Measurements from ENCODE around the gene NCOA7. TPM values are rescaled to one million over a fixed set of nuclear protein-coding genes. Genes with fewer than 3 reads are reported as not detected.

Gene NCOA7
- total RNA-seq, 1 donor from 2014 or later = 74.9 TPM

DNA sequence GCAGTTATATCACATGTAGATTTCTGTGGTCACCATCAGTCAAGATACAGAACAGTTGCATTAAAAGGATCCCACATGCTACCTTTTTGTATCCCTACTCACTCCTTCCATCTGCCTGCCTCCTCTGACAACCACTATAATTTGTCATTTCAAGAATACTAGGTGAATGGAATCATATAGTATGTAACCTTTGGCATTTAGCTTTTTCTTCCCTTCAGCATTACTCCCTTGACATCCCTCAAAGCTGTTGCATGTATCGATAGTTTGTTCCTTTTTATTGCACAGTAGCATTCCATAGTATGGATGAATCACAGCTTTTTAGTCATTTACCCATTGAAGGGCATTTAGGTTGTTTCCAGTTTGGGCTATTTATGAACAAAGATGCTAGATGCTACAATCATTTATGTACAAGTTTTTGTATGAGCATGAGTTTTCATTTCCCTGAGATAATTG is 26.1 kb downstream of the NCOA7 start:
- Mint-ChIP-seq H3K4me1 (ENCODE audit: low read depth) (peaks cover 70% of the 10 kb centered on the region), H3K27ac (ENCODE audit: unreplicated experiment) (no peak overlapping the region), H3K27me3 (ENCODE audit: low read depth) (no peaks in the 10 kb centered on the region), H3K36me3 (ENCODE audit: low read depth) (peaks cover 15% of the 10 kb centered on the region), H3K4me3 (ENCODE audit: unreplicated experiment) (no peak overlapping the region), H3K9me3 (ENCODE audit: low read depth) (no peaks in the 10 kb centered on the region)
- TF ChIP-seq, protein P1, sequence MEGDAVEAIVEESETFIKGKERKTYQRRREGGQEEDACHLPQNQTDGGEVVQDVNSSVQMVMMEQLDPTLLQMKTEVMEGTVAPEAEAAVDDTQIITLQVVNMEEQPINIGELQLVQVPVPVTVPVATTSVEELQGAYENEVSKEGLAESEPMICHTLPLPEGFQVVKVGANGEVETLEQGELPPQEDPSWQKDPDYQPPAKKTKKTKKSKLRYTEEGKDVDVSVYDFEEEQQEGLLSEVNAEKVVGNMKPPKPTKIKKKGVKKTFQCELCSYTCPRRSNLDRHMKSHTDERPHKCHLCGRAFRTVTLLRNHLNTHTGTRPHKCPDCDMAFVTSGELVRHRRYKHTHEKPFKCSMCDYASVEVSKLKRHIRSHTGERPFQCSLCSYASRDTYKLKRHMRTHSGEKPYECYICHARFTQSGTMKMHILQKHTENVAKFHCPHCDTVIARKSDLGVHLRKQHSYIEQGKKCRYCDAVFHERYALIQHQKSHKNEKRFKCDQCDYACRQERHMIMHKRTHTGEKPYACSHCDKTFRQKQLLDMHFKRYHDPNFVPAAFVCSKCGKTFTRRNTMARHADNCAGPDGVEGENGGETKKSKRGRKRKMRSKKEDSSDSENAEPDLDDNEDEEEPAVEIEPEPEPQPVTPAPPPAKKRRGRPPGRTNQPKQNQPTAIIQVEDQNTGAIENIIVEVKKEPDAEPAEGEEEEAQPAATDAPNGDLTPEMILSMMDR (IDR thresholded peaks at IDR 0.05) = no peak
- DNase-seq (ENCODE audit: low spot score) = no peak

DNA sequence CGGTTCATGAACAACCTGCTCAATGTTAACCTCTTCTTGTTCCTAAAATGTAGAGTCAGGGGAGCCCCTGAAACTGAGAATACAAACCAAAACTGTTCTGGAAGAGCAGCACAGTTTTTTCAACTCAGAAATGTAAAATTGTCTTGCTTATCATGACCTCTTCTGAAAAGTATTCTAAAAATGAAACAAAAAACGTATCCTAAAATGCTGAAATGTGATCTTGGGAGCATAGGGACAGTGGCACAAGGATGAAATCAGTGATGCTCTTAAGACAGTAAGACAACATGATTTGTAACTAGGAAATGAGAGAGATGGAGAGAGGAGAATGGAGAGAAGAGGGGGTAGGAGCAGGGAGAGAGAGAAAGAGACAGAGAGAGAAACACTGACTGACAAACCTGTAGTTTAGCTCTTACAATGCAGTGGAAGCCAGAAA is 27.5 kb downstream of the NCOA7 start:
- peaks cover 59% of the 10 kb centered on the region for H3K4me1 Mint-ChIP-seq (ENCODE audit: low read depth)
- H3K4me3 Mint-ChIP-seq (ENCODE audit: unreplicated experiment) = peak overlapping the region; percentile 13
- H3K9me3 Mint-ChIP-seq (ENCODE audit: low read depth) = no peaks in the 10 kb centered on the region
- DNase-seq (ENCODE audit: low spot score) = no peak
- no peaks in the 10 kb centered on the region for H3K27me3 Mint-ChIP-seq (ENCODE audit: low read depth)
- peaks cover 17% of the 10 kb centered on the region for H3K36me3 Mint-ChIP-seq (ENCODE audit: low read depth)
- TF ChIP-seq, protein P1 (IDR thresholded peaks at IDR 0.05) = no peak
- peak overlapping the region; percentile 77 for H3K27ac Mint-ChIP-seq (ENCODE audit: unreplicated experiment)

DNA sequence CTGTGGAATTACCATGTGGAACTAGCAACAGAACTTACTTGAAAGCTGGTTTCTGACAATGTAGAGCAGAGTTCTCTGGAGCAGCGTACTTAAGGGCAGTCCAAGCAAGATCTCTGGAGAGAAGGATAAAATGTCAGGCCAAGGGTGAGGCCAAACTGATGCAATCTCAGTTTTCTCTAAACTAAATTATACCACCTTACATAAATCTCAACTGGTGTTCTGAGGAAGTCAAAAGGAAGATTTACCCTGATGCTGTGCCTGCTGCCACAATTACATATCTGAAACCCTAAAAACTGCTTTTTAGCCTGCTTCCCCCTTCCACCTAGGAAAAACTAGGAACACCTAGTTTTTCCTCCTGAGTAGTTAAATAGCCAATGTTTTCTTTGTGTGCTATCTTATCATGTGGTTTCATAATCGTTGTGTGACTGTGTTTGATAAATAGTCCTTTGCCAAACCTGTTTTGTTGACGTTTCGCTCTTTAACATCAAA is 28.1 kb downstream of the NCOA7 start:
- TF ChIP-seq, protein P1 (IDR thresholded peaks at IDR 0.05) = no peak
- H3K27me3 Mint-ChIP-seq (ENCODE audit: low read depth) = no peaks in the 10 kb centered on the region
- DNase-seq (ENCODE audit: low spot score) = no peak
- H3K4me1 Mint-ChIP-seq (ENCODE audit: low read depth) = peaks cover 59% of the 10 kb centered on the region
- peak overlapping the region; percentile 77 for H3K27ac Mint-ChIP-seq (ENCODE audit: unreplicated experiment)
- H3K9me3 Mint-ChIP-seq (ENCODE audit: low read depth) = no peaks in the 10 kb centered on the region
- H3K36me3 Mint-ChIP-seq (ENCODE audit: low read depth) = peaks cover 17% of the 10 kb centered on the region
- H3K4me3 Mint-ChIP-seq (ENCODE audit: unreplicated experiment) = no peak overlapping the region

DNA sequence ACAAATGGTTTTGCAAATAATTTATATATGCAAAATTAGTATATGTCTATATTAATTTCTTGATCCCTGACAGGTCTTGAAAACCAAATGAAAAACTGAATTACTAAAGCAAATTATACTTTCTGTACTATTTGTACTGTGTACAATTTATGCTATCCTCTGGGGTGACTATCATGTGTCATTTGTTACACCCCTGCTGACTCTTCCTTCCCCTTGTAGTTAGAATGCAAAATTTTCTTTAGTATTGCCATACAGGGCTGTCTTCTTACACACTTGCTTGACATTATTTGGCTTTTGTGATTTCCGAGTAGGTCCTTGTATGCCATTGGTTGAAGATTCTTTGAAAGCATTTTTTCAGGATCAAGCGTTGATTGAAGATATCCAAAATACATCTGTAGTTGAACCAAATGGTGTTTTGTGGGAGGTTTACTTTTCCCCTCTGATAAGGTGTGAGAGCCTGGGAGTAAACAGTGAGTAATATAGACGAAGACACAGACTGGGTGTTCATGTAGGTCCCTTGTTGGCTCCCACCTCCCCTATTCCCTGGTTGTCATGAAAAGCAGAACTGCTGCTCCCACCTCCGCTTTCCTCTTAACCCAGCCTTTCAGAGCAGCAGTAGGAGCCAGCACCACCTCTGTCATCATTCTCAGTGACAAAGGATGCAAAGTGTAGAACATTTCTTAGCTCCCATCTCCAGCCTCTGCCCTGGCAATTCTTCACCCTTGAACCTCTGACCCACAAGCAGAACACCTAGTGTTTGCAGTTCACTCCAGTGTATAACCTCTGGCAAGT is 29.0 kb downstream of the NCOA7 start:
- no peak overlapping the region for H3K4me3 Mint-ChIP-seq (ENCODE audit: unreplicated experiment)
- peaks cover 17% of the 10 kb centered on the region for H3K36me3 Mint-ChIP-seq (ENCODE audit: low read depth)
- peaks cover 51% of the 10 kb centered on the region for H3K4me1 Mint-ChIP-seq (ENCODE audit: low read depth)
- H3K27ac Mint-ChIP-seq (ENCODE audit: unreplicated experiment) = peak overlapping the region; percentile 60
- H3K9me3 Mint-ChIP-seq (ENCODE audit: low read depth) = no peaks in the 10 kb centered on the region
- no peak for DNase-seq (ENCODE audit: low spot score)
- TF ChIP-seq, protein P1 (IDR thresholded peaks at IDR 0.05) = no peak
- H3K27me3 Mint-ChIP-seq (ENCODE audit: low read depth) = no peaks in the 10 kb centered on the region

DNA sequence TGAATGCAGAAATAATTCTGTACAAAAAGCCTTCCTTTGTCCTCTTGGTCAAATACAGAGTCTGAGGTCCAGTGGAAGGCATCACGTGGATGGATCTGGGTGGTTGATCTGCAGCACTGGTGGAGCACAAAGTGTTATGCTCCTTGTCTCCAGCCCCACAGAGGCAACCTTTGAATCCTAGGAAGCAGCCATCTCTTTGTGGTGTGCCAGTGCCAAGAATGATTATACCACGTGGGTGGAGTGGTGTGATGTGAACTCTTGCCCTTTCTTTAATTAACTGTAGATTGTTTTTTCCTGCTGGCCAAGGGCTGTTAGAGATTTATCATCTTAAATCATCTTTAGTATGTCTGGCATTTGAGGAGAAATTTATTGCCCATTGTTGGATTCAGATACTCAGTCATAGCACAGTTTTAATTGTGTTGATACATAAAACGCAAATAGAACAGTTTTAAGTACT is 31.1 kb downstream of the NCOA7 start:
- peaks cover 16% of the 10 kb centered on the region for H3K36me3 Mint-ChIP-seq (ENCODE audit: low read depth)
- no peaks in the 10 kb centered on the region for H3K9me3 Mint-ChIP-seq (ENCODE audit: low read depth)
- no peaks in the 10 kb centered on the region for H3K27me3 Mint-ChIP-seq (ENCODE audit: low read depth)
- no peak overlapping the region for H3K27ac Mint-ChIP-seq (ENCODE audit: unreplicated experiment)
- H3K4me3 Mint-ChIP-seq (ENCODE audit: unreplicated experiment) = no peak overlapping the region
- no peak for DNase-seq (ENCODE audit: low spot score)
- peaks cover 32% of the 10 kb centered on the region for H3K4me1 Mint-ChIP-seq (ENCODE audit: low read depth)
- TF ChIP-seq, protein P1 (IDR thresholded peaks at IDR 0.05) = no peak
